ENCODE results near the gene KAZN. TPM values are rescaled to one million over a fixed set of nuclear protein-coding genes. Genes with fewer than 3 reads are reported as not detected.

The KAZN gene
- total and polyA plus RNA-seq, 9 donors, result 10.1 to 56.4 (median 27.9) TPM

GRCh38 chr1:14733779-14734140 lies 135.3 kb downstream of the KAZN start:
- Histone ChIP-seq H3K27me3 (no peaks in the 10 kb centered on the region), H3K27ac (no peak overlapping the region), H3K4me1 (ENCODE audit: insufficient read depth) (no peaks in the 10 kb centered on the region), H3K9me3 (no peaks in the 10 kb centered on the region), H3K4me3 (no peak overlapping the region), H3K36me3 (no peaks in the 10 kb centered on the region)
- intact Hi-C loops (cut with DNase I), result no loop called here
- TF ChIP-seq CTCF (IDR thresholded peaks at IDR 0.05), result no peak
- TF ChIP-seq EP300 (IDR thresholded peaks at IDR 0.05), result no peak
- 86 to 88% (median 87%) methylated on average over 10 of the region's 10 CpGs for WGBS, 3 donors
- DNase-seq, result no peak

GRCh38 chr1:14735841-14736240 lies 137.4 kb downstream of the KAZN start:
- 66 to 85% (median 74%) methylated on average over 4 of the region's 4 CpGs for WGBS, 3 donors
- no peak for TF ChIP-seq CTCF (IDR thresholded peaks at IDR 0.05)
- TF ChIP-seq POLR2A (IDR thresholded peaks at IDR 0.05), result no peak
- no peak overlapping the region for H3K4me3 ChIP-seq
- H3K27me3 ChIP-seq, result no peaks in the 10 kb centered on the region
- no peak overlapping the region for H3K27ac ChIP-seq
- no peaks in the 10 kb centered on the region for H3K36me3 ChIP-seq
- no peaks in the 10 kb centered on the region for H3K4me1 ChIP-seq (ENCODE audit: insufficient read depth)
- intact Hi-C loops (cut with DNase I), result no loop called here
- no peaks in the 10 kb centered on the region for H3K9me3 ChIP-seq
- no peak for DNase-seq

GRCh38 chr1:14737561-14738094 lies 139.1 kb downstream of the KAZN start:
- WGBS, 3 donors, result 73 to 78% (median 77%) methylated on average over 6 of the region's 6 CpGs
- no peak overlapping the region for H3K4me3 ChIP-seq
- no peak overlapping the region for H3K27ac ChIP-seq
- H3K9me3 ChIP-seq, result no peaks in the 10 kb centered on the region
- H3K36me3 ChIP-seq, result no peaks in the 10 kb centered on the region
- no peak for DNase-seq
- intact Hi-C loops (cut with DNase I), result no loop called here
- TF ChIP-seq POLR2A (IDR thresholded peaks at IDR 0.05), result no peak
- TF ChIP-seq CTCF (IDR thresholded peaks at IDR 0.05), result no peak
- no peak for TF ChIP-seq EP300 (IDR thresholded peaks at IDR 0.05)
- no peaks in the 10 kb centered on the region for H3K27me3 ChIP-seq
- no peaks in the 10 kb centered on the region for H3K4me1 ChIP-seq (ENCODE audit: insufficient read depth)

GRCh38 chr1:14738235-14738634 lies 139.8 kb downstream of the KAZN start:
- Histone ChIP-seq H3K27ac (no peak overlapping the region), H3K36me3 (no peaks in the 10 kb centered on the region), H3K4me1 (ENCODE audit: insufficient read depth) (no peaks in the 10 kb centered on the region), H3K9me3 (no peaks in the 10 kb centered on the region), H3K4me3 (no peak overlapping the region), H3K27me3 (no peaks in the 10 kb centered on the region)
- 81 to 96% (median 90%) methylated on average over 6 of the region's 6 CpGs for WGBS, 3 donors
- TF ChIP-seq POLR2A (IDR thresholded peaks at IDR 0.05) (no peak), CTCF (IDR thresholded peaks at IDR 0.05) (no peak), EP300 (IDR thresholded peaks at IDR 0.05) (no peak)
- DNase-seq, result no peak
- intact Hi-C loops (cut with DNase I), result no loop called here
